HG02981 (cell line): Measurements from ENCODE around the gene KRTAP2-1.
"Not testable (repeated sequence)": the region's sequence is repeated elsewhere in the genome, so short reads cannot be mapped to it uniquely, and the experiment has no call there.

ENCODE experiments used
- ATAC-seq: cut with Tn5 transposase; IDR thresholded peaks from one replicate; pipeline ENCODE4 v1.9.1; 2021; ENCODE audit warnings: mild to moderate bottlenecking, moderate library complexity; ENCODE audit not compliant: unreplicated experiment

The KRTAP2-1 gene

DNA sequence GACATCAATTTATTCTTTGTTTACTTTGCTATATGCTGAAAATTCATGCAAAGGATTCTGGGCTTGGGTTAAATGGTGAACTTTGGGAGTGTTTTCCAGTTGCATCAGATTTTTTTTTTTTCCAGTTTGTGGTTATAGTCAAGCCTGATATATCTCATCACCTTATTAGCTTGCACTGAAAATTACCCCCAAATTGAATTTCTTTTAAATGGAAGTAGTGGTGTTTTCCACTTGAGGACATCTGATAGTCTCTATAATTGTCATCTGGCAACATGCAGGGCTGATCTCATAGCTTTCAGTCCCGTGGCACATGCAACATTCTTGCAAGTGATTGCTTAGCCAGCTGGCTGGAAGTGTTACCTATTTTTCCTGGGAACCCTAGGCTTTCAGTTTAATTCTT lies 33.5 kb downstream of the KRTAP2-1 start:
- ATAC-seq = no peak

DNA sequence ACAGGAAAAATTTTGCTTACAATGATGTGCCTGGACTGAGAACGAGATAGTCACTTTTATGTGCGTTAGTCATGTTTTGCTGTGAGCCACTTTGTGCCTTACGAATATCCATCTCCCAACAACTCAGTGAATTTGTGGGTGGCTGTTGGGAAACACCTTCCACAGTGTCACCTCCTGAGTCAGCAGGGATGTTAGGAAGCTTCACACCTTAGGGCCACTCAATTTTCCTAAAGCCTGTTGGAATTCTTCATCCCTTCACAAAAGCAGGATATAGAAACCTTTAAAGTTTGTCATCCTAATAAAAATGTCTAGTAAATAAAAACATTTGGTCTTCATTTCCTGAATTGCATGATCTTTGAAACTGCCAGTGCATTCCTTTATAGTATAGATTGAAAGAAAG lies 33.9 kb downstream of the KRTAP2-1 start:
- no peak for ATAC-seq

DNA sequence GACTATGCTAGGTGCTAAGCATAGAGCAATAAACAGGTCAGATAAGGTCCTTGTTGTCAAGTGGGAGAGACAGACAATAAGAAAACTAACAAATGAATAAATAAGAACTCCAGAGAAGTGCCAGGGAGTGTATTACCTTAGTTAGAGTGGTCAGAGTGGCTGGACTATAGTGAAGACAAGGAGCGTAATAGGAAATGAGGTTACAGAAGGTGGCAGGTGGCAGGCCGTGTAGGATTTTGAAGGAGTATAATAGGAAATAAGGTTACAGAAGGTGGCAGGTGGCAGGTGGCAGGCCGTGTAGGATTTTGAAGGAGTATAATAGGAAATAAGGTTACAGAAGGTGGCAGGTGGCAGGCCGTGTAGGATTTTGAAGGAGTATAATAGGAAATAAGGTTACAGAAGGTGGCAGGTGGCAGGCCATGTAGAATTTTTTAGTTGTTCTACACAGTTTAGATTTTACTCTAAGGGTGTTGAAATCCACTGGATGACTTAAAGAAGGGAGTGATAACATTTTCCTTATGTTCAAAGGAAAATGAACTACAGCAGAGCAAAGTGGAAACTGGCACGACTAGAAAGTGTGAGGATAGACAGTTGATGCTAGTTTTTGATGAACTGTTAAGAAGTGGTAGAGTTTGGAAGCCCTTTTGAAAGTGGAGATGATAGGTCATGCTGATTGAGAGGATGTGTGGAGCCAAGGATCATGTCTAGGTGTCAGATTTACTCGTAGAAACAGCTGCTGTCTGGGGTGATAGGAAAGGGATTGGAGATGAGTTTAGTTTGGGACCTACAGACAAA lies 34.6 kb downstream of the KRTAP2-1 start:
- ATAC-seq = no peak

DNA sequence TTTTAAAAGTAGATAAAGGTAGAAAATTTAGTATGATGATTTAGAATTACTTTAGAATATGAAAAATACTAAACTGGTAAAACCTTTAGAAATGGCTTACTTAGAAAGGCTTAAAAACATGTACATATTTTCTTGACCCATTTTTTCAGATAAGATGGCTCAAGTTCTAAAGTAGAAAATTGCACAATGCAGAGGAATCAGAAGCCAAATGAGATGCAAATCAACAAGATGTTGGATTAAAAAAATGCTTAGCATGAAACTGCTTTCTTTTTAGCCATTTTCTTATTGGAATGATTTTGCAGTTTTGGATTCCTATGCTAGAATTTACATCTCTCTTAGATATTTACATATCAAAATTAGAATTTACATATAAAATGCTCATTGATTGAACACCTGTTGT lies 36.7 kb downstream of the KRTAP2-1 start:
- ATAC-seq = no peak

DNA sequence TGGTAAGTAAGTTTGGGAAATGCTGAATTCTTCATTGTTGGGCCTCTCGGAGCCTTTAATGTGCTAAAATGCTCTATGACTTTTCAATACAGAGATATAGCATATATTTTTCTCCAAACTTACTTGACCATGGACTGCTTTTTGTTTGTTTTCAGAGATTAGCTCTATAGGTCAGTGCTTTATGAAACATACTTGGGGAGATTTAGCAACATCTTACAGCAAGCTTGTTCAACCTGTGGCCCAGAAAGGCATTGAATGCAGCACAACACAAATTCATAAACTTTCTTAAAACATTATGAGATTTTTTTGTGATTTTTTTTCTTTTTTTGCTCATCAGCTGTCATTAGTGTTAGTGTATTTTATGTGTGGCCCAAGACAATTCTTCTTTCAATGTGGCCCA lies 37.2 kb downstream of the KRTAP2-1 start:
- ATAC-seq = no peak

DNA sequence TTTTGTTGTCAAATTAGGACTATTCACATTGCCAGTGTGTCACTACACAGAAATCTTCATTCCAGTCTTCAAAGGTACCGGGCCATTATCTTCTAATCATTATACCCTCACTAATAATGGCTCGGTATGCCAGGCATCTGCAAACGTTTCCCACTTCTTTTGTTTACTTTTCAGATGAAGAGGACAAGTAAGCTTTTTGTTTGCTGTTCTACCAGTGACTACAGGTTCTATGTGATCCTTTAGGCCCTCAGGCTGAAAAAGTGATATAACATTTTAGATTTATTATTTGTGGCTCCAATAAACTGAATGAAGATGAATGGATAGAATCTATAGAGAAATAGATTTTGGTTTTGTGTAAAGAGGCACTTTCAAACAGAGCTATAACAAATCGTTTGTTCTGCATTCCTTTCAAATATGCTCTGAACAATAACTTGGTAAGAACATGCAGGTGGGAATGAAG lies 37.8 kb downstream of the KRTAP2-1 start:
- no peak for ATAC-seq

DNA sequence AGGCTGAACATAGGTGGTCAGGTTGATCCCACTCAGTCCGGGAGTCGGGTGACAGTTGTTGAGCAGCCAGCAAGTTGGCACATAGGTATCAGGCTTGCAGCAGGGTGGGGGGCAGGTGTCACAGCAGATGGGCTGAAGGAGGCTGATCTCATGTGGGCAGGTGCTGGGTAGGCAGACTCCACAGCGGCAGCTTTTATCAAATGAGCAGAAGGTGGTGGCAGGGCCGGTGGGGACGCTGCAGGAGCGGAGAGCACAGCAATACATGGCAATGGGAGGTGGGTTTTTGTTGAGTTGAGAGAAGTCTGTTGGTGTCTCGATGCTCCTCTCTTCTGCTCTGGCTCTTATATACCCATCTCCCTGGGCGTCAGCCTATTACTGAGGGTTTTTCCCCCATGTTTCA lies 38.3 kb downstream of the KRTAP2-1 start, which contains the start of gene KRTAP3-1:
KRTAP3-1 (minus strand) TSS at position 318 of the 400 bp plus-strand sequence; CDS start at position 264, 54 bp downstream.
- ATAC-seq = no peak

DNA sequence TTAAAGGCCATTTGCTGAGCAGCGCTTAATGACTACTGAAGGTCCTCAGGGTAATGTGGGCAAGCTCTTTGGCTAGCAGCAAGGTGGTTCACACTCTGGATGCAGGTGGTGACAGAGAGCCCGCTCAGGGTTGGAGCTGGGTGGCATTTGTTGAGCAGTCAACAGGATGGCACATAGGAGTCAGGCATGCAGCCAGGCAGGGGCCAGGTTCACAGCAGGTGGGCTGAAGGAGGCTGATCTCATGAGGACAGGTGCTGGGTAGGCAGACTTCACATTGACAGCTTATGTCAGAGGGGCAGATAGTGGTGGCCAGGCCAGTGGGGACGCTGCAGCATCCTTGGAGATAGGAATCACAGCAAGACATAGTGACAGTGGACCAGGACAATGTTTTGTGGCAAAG lies 42.7 kb downstream of the KRTAP2-1 start:
- no peak for ATAC-seq

DNA sequence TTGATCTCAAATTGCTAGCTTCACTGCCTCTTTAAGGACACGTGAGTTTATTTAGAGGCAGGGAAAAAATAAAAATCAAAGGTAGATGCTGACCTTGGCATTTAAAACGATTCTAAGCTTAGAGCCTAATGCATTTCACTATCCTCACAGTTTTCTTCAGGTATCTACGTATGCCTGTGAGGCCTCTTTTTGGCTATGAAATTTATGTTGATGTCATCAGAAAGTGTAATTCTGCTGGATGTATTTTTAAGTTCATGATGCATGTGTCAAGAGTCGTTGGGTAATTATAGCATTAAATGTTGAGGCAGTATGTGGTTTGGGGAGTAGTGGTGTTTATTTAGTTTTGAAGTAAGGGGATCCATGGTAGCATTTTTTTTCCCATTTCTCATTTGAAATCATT lies 43.2 kb downstream of the KRTAP2-1 start:
- no peak for ATAC-seq

DNA sequence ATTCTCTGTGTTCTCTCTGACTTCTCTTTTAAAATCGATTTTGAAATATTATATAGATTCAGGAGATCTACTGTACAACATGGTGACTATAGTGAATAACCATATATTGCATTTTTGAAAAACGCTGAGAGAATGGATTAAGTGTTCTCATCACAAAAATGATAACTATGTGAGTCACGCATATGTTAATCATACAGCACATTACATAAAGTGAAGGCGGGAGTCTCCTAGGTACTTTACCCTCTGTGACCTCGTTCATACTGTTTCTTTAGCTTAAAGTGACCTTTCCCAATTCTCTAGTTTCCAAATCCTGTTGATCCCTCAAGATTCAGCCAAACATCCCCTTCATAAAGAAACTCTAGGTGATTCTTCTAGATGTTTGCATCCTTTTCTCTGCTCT lies 44.3 kb downstream of the KRTAP2-1 start:
- no peak for ATAC-seq

DNA sequence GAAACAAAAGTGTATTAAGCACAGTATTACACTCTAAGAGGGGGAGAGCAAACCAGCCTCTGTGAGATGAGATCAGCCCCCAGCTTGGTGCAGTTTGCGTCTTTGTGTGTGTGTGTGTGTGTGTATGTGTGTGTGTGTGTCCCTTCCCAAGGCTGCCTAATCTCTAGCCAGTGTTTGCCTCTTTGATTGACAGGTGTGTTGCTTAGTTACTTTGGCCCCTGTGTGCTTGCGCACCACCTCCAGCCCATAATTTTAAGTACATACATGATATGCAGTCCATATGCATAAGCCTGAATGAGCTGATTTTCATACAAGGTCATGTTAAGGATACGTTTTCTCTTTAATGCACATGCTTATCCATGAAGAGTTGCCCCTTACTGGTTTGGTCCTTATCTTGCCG lies 45.3 kb downstream of the KRTAP2-1 start:
- no peak for ATAC-seq

DNA sequence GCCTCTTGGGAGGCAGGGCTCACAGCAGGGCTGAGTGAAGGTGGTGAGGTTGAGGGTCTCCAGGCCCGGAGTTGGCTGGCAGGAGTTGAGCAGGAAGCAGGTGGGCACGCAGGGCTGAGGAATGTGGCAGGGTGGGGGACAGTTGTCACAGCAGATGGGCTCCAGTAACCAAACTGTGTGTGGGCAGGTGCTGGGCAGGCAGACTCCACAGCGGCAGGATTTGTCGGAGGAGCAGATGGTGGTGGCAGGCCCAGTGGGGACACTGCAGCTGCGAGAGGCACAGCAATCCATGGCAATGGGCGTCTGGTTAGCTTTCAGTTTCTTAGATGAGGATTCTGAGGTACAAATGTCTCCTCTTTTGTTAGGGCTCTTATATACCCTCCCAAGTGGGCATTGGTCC lies 47.6 kb downstream of the KRTAP2-1 start, which contains the start of gene KRTAP3-2:
KRTAP3-2 (minus strand) TSS at position 344 of the 400 bp plus-strand sequence; CDS start at position 291, 53 bp downstream.
- not testable (repeated sequence) for ATAC-seq

DNA sequence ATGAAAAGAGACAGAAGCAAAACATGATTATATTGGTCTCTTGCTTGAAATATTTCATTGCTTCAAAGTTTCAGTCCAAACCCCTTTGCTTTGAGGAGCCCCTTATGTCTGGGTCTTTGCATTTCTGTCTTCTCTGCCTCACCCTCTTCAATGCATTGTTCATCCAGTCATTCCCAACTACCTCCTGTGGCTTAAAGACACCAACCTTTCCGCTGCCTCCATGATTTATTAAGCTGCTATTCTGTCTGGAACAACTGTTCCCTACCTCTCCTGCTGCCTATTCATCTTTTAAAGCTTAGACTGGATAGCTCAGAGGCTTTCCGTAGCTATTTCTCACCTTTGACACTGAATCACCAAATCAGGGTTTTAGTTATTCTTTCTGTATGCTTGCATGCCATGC lies 49.8 kb downstream of the KRTAP2-1 start:
- ATAC-seq = no peak

DNA sequence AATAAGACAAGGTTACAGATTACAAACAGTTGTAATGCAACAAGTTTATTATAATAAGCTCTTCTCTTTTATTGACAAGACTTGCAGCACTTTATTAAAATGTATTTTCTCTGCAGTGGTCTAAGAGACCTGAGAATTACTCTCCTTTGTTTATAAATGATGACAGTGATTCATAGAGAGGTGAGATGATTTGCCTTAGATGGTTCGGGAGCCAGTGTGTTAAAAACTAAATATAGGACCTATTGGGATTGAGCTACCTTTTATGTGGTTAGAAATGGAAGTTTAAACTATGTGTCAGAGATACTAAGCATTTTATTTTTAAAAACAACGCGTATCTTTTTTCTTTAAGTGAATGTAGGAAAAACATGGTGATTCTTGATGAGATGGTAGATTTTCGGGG lies 50.3 kb downstream of the KRTAP2-1 start:
- no peak for ATAC-seq
